GM18507 (cell line): ENCODE measurements around the gene FBXO47.

Experiments used
- DNase-seq: peaks from one replicate; pipeline ENCODE4 v3.0.0; 2011; ENCODE audit warnings: low read depth; ENCODE audit not compliant: insufficient read length; ENCODE audit errors: extremely low spot score
- FAIRE-seq: peaks from 2 replicates; lab custom pipeline; 2011; peaks lifted over from hg19 to GRCh38; lab: Jason Lieb, UNC

FBXO47 gene

DNA sequence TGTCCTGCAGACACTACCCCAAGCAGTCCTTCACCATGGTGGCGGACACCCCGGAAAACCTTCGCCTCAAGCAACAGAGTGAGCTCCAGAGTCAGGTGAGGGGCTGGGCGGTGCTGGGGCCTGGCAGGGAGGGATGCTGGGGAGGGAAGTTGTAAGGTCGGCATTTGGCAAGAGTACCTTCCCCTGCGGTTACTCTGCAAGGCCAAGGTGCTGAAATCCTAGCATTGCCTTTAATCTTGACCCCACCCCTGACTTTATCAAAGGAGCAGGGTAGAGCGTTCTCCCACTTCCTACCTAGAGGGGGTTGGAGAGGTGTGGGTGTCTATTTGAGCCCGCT, 76.8 kb downstream of the FBXO47 start:
- no peak for FAIRE-seq
- DNase-seq = no peak

DNA sequence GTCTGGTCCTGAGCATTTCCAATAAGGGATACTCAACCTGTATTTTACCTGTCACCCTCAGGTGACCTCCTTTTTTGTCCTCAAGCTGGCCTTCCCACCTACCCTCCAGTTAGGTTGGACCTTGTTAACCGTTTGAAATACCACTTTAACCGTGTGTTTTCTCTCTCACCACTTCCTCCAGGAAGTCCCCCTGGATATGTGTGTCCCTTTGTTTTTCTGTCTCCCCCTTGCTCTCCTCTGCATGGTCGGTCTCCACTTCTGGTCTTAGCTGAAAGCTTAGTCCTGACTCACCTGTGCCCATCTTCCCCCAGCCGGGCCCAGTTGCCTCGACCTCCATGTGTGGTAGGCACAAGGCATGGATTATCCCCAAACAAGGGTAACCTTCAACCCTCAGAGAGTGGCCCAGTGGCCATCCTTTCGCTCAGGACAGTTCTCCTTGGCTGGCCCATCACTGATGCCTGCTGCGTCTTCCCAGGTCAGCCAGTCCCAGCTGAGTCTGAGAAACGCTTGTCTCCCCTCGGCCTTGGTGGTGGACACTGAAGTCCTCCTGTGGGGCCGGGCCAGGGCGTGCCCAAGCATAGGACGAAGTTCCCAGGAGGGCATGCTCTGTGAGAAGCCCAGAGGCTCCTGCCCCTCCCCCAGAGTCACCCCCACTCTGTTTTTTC, 77.3 kb downstream of the FBXO47 start:
- FAIRE-seq = no peak

GRCh38 chr17:38888842-38889241, 78.4 kb downstream of the FBXO47 start:
- DNase-seq (no peak), FAIRE-seq (no peak)

More for the DNA sequence above, 77.3 kb downstream of the FBXO47 start:
- DNase-seq = no peak

DNA sequence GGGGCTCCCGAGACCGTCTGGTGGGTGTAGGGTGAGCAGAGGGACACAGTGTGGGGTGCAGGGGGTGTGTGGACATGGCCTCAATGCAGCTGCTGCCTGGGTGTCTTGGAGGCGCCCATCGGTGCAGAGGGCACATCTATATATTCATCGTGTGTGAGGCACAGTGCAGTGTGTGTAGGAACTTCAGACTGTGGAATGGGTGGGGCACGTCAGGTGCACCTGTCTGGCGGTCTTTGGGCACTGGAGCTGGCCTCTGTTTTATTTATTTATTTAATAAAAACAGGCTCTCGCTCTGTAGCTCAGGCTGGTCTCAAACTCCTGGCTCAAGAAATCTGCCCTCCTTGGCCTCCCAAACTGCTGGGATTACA, 80.6 kb downstream of the FBXO47 start:
- FAIRE-seq (no peak), DNase-seq (no peak)
